Testis (tissue), 2 donors: Measurements from ENCODE around the gene YPEL2.

Experiments used
- CTCF ChIP-seq, 3 experiments: fragments of 450-650 bp in 2 of 3; fragments of 200-600 bp in 1 of 3; sonication (generic) in 1 of 3; IDR thresholded peaks; one replicate each; pipeline ENCODE4 v1.5.1; 2016 to 2019; ENCODE audit warnings: antibody characterized with exemption in 3 of 3, mild to moderate bottlenecking in 2 of 3, moderate library complexity in 1 of 3
- POLR2A ChIP-seq: fragments of 450-650 bp; IDR thresholded peaks from one replicate; pipeline ENCODE4 v1.6.1; 2017; ENCODE audit warnings: antibody characterized with exemption, mild to moderate bottlenecking, moderate library complexity

GRCh38 chr17:59425085-59425931 lies 93.9 kb downstream of the YPEL2 start:
- TF ChIP-seq CTCF (IDR thresholded peaks at IDR 0.05) (no peak), POLR2A (no peak)
